HG02759 (cell line): Measurements from ENCODE around the gene TUBB2A.
"Not testable (repeated sequence)": the region's sequence is repeated elsewhere in the genome, so short reads cannot be mapped to it uniquely, and the experiment has no call there.

ENCODE experiments used
- ATAC-seq: cut with Tn5 transposase; IDR thresholded peaks from one replicate; pipeline ENCODE4 v1.9.1; 2021; ENCODE audit warnings: mild to moderate bottlenecking, moderate library complexity; ENCODE audit not compliant: unreplicated experiment

The TUBB2A gene

GRCh38 chr6:3157131-3157933 is at the start of gene TUBB2A:
TSS of gene TUBB2A (minus strand) at chr6:3157544. CDS start at chr6:3157463, 81 bp downstream.
- ATAC-seq: peak; percentile 81

GRCh38 chr6:3206339-3207015 is 49.1 kb upstream of the TUBB2A start:
- ATAC-seq: no peak

- ATAC-seq: no peak
These were observed 48.6 kb upstream of the TUBB2A start for GRCh38 chr6:3205913-3206312.

GRCh38 chr6:3204921-3205320 is 47.6 kb upstream of the TUBB2A start:
- ATAC-seq: no peak

- ATAC-seq: no peak
These were observed 45.8 kb upstream of the TUBB2A start for GRCh38 chr6:3202999-3203696.

- no peak for ATAC-seq
These were observed 44.0 kb upstream of the TUBB2A start for GRCh38 chr6:3201388-3201787.

GRCh38 chr6:3200682-3201081 is 43.3 kb upstream of the TUBB2A start:
- ATAC-seq: no peak

- no peak for ATAC-seq
These were observed 42.0 kb upstream of the TUBB2A start for GRCh38 chr6:3199382-3199781.

- not testable (repeated sequence) for ATAC-seq
These were observed 40.4 kb upstream of the TUBB2A start for GRCh38 chr6:3197734-3198133.

- ATAC-seq: no peak
These were observed 39.4 kb upstream of the TUBB2A start for GRCh38 chr6:3196770-3197169.

GRCh38 chr6:3195695-3196497 is 38.6 kb upstream of the TUBB2A start:
- ATAC-seq: no peak

- ATAC-seq: no peak
These were observed 38.0 kb upstream of the TUBB2A start for GRCh38 chr6:3195420-3195694.

GRCh38 chr6:3194535-3195419 is 37.4 kb upstream of the TUBB2A start:
- no peak for ATAC-seq

GRCh38 chr6:3193102-3193849 is 35.9 kb upstream of the TUBB2A start:
- ATAC-seq: no peak

- no peak for ATAC-seq
These were observed 33.4 kb upstream of the TUBB2A start for GRCh38 chr6:3190779-3191178.

GRCh38 chr6:3190056-3190455 is 32.7 kb upstream of the TUBB2A start:
- ATAC-seq: no peak

GRCh38 chr6:3189192-3189591 is 31.8 kb upstream of the TUBB2A start:
- ATAC-seq: not testable (repeated sequence)

GRCh38 chr6:3188262-3188661 is 30.9 kb upstream of the TUBB2A start:
- no peak for ATAC-seq

- ATAC-seq: no peak
These were observed 29.6 kb upstream of the TUBB2A start for GRCh38 chr6:3186974-3187382.
